ENCODE data around the gene CBFA2T3.

- TF ChIP-seq, protein P1, sequence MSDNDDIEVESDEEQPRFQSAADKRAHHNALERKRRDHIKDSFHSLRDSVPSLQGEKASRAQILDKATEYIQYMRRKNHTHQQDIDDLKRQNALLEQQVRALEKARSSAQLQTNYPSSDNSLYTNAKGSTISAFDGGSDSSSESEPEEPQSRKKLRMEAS (IDR thresholded peaks at IDR 0.05) = no peak
- TF ChIP-seq NFIC (IDR thresholded peaks at IDR 0.05) (no peak), USF1 (IDR thresholded peaks at IDR 0.05) (no peak), EP300 (IDR thresholded peaks at IDR 0.05; ENCODE audit: borderline replicate concordance) (no peak), CREB1 (IDR thresholded peaks at IDR 0.05; ENCODE audit: low read depth) (no peak), TEAD4 (IDR thresholded peaks at IDR 0.05) (no peak), REST (IDR thresholded peaks at IDR 0.05; ENCODE audit: low read depth) (no peak), TAF1 (IDR thresholded peaks at IDR 0.05; ENCODE audit: low read depth) (no peak), FOXM1 (IDR thresholded peaks at IDR 0.05; ENCODE audit: borderline replicate concordance, low read depth) (no peak), YY1 (IDR thresholded peaks at IDR 0.05; ENCODE audit: low read depth) (no peak), ZBTB7A (IDR thresholded peaks at IDR 0.05; ENCODE audit: low read depth) (no peak), CEBPB (IDR thresholded peaks at IDR 0.05) (no peak), EGR1 (IDR thresholded peaks at IDR 0.05) (no peak)
These were observed 33.3 kb downstream of the CBFA2T3 start for GRCh38 chr16:88943741-88944140.
